MM.1S (cell line): ENCODE data around the gene MUC22.

ENCODE experiments used
- DNase-seq: peaks from one replicate; pipeline ENCODE4 v3.0.0-alpha.2; 2015
- H2AFZ ChIP-seq: fragments of 300-600 bp; sonication (generic); 2 replicates; pipeline ENCODE4 v1.6.0; 2016; ENCODE audit warnings: antibody characterized with exemption, low read length
- H3F3A ChIP-seq: fragments of 300-600 bp; sonication (generic); 2 replicates; pipeline ENCODE4 v1.6.1; 2016; ENCODE audit warnings: mild to moderate bottlenecking, antibody characterized with exemption, low read length, moderate library complexity, mixed read lengths; ENCODE audit not compliant: insufficient read depth
- H3K27ac ChIP-seq: fragments of 300-600 bp; sonication (generic); 2 replicates; pipeline ENCODE4 v1.5.1; 2016; ENCODE audit warnings: mild to moderate bottlenecking, low read length
- H3K27me3 ChIP-seq: fragments of 300-600 bp; sonication (generic); replicated peaks from 2 replicates; pipeline ENCODE4 v1.6.0; 2016; ENCODE audit warnings: low read length; ENCODE audit not compliant: insufficient read depth
- H3K36me3 ChIP-seq: fragments of 300-600 bp; sonication (generic); replicated peaks from 2 replicates; pipeline ENCODE4 v1.6.1; 2016; ENCODE audit warnings: mild to moderate bottlenecking, low read length, mixed read lengths; ENCODE audit not compliant: insufficient read depth
- H3K4me1 ChIP-seq: fragments of 300-600 bp; sonication (generic); 2 replicates; pipeline ENCODE4 v1.6.1; 2016; ENCODE audit warnings: low read length, mixed read lengths
- H3K4me2 ChIP-seq: fragments of 300-600 bp; sonication (generic); 2 replicates; pipeline ENCODE4 v1.6.0; 2016; ENCODE audit warnings: low read depth, low read length
- H3K4me3 ChIP-seq: fragments of 300-600 bp; sonication (generic); 2 replicates; pipeline ENCODE4 v1.5.1; 2016; ENCODE audit warnings: low read length, mixed read lengths
- H3K79me2 ChIP-seq: fragments of 300-600 bp; sonication (generic); 2 replicates; pipeline ENCODE4 v1.6.1; 2016; ENCODE audit warnings: mixed run types, low read length, mixed read lengths
- H3K9ac ChIP-seq: fragments of 300-600 bp; sonication (generic); 2 replicates; pipeline ENCODE4 v1.6.1; 2016; ENCODE audit warnings: low read length, mixed read lengths
- H3K9me2 ChIP-seq: fragments of 300-600 bp; sonication (generic); replicated peaks from 2 replicates; pipeline ENCODE4 v1.6.1; 2016; ENCODE audit warnings: mild to moderate bottlenecking, low read length, mixed read lengths; ENCODE audit not compliant: insufficient read depth
- H3K9me3 ChIP-seq: fragments of 300-600 bp; sonication (generic); replicated peaks from 2 replicates; pipeline ENCODE4 v1.6.1; 2016; ENCODE audit warnings: mild to moderate bottlenecking, low read length, mixed read lengths; ENCODE audit not compliant: insufficient read depth
- H4K20me1 ChIP-seq: fragments of 300-600 bp; sonication (generic); 2 replicates; pipeline ENCODE4 v1.6.1; 2016; ENCODE audit warnings: mild to moderate bottlenecking, low read length, moderate library complexity, mixed read lengths; ENCODE audit not compliant: insufficient read depth
- CTCF ChIP-seq: fragments of 300-600 bp; sonication (generic); IDR thresholded peaks from 2 replicates; pipeline ENCODE4 v1.5.1; 2016; ENCODE audit warnings: antibody characterized with exemption, low read length, mixed read lengths
- EZH2 ChIP-seq: fragments of 300-600 bp; sonication (generic); optimal IDR thresholded peaks from 2 replicates; pipeline ENCODE3; 2017; ENCODE audit warnings: low read depth, mild to moderate bottlenecking, antibody characterized with exemption, low read length, mixed read lengths
- EZH2phosphoT487 ChIP-seq: fragments of 300-600 bp; sonication (generic); IDR thresholded peaks from 2 replicates; pipeline ENCODE4 v1.6.1; 2018; ENCODE audit warnings: antibody characterized with exemption, low read length

Gene MUC22

GRCh38 chr6:30974490-30975252 is 35.6 kb upstream of the MUC22 start:
- Histone ChIP-seq H3K4me3 (no peak overlapping the region), H4K20me1 (no peaks in the 10 kb centered on the region), H3K9me3 (no peaks in the 10 kb centered on the region), H3F3A (no peaks in the 10 kb centered on the region; the same call in 1 of the 2 replicates), H2AFZ (no peak overlapping the region), H3K36me3 (no peaks in the 10 kb centered on the region), H3K4me1 (peaks cover 7% of the 10 kb centered on the region), H3K4me2 (no peak overlapping the region), H3K9me2 (no peaks in the 10 kb centered on the region), H3K79me2 (no peaks in the 10 kb centered on the region), H3K27ac (no peak overlapping the region), H3K9ac (no peak overlapping the region), H3K27me3 (peaks cover 11% of the 10 kb centered on the region)
- TF ChIP-seq EZH2, result no peak
- no peak for TF ChIP-seq EZH2phosphoT487
- TF ChIP-seq CTCF, result no peak
- no peak for DNase-seq

- Histone ChIP-seq H3K27me3 (peaks cover 27% of the 10 kb centered on the region), H3K9ac (no peak overlapping the region), H3K36me3 (no peaks in the 10 kb centered on the region), H3K4me3 (no peak overlapping the region), H4K20me1 (no peaks in the 10 kb centered on the region), H3K27ac (no peak overlapping the region), H3K4me2 (peak overlapping the region; percentile 2; the same call in 1 of the 2 replicates), H3K4me1 (peaks cover 9% of the 10 kb centered on the region), H3F3A (no peaks in the 10 kb centered on the region; the same call in 1 of the 2 replicates), H3K9me3 (no peaks in the 10 kb centered on the region), H2AFZ (no peak overlapping the region), H3K9me2 (no peaks in the 10 kb centered on the region), H3K79me2 (no peaks in the 10 kb centered on the region)
- DNase-seq, result peak; percentile 37
- TF ChIP-seq EZH2phosphoT487, result no peak
- TF ChIP-seq CTCF, result no peak
These were observed 31.1 kb upstream of the MUC22 start for GRCh38 chr6:30979141-30979540.

GRCh38 chr6:30979690-30980089 is 30.6 kb upstream of the MUC22 start:
- H3K9ac ChIP-seq, result no peak overlapping the region
- no peaks in the 10 kb centered on the region for H3K79me2 ChIP-seq
- H3K4me1 ChIP-seq, result peaks cover 9% of the 10 kb centered on the region
- no peaks in the 10 kb centered on the region for H3K9me2 ChIP-seq
- no peaks in the 10 kb centered on the region for H4K20me1 ChIP-seq
- H3K27ac ChIP-seq, result no peak overlapping the region
- H2AFZ ChIP-seq, result no peak overlapping the region
- peaks cover 27% of the 10 kb centered on the region for H3K27me3 ChIP-seq
- TF ChIP-seq EZH2phosphoT487, result no peak
- no peak overlapping the region for H3K4me2 ChIP-seq
- no peaks in the 10 kb centered on the region for H3K9me3 ChIP-seq
- H3F3A ChIP-seq, result no peaks in the 10 kb centered on the region; the same call in 1 of the 2 replicates
- H3K36me3 ChIP-seq, result no peaks in the 10 kb centered on the region
- no peak overlapping the region for H3K4me3 ChIP-seq
- no peak for DNase-seq
